ENCODE measurements around the gene RAP1GDS1.
A peak's percentile ranks its signal among the peaks of the same experiment; 100 is the strongest.

RAP1GDS1 gene

GRCh38 chr4:98253499-98253898, 7.7 kb upstream of the RAP1GDS1 start:
- TF ChIP-seq CTCF (IDR thresholded peaks at IDR 0.05) = no peak
- H3K4me1 ChIP-seq (ENCODE audit: control insufficient read depth in 1 of 2, insufficient read depth in 1 of 2, low read depth in 1 of 2, low read length in 1 of 2) = no peaks in the 10 kb centered on the region
- no peaks in the 10 kb centered on the region for H3K36me3 ChIP-seq
- no peak overlapping the region for H3K27ac ChIP-seq
- H3K4me3 ChIP-seq (ENCODE audit: low read depth in 1 of 2, low read length in 1 of 2) = no peak overlapping the region
- H3K9me3 ChIP-seq = no peaks in the 10 kb centered on the region
- H3K27me3 ChIP-seq = no peaks in the 10 kb centered on the region

GRCh38 chr4:98260047-98260578, 1.1 kb upstream of the RAP1GDS1 start:
- no peak for TF ChIP-seq CTCF (IDR thresholded peaks at IDR 0.05)
- Histone ChIP-seq H3K36me3 (no peaks in the 10 kb centered on the region), H3K4me3 (ENCODE audit: low read depth in 1 of 2, low read length in 1 of 2) (peak overlapping the region; percentile 87 to 95), H3K9me3 (no peaks in the 10 kb centered on the region), H3K4me1 (ENCODE audit: control insufficient read depth in 1 of 2, insufficient read depth in 1 of 2, low read depth in 1 of 2, low read length in 1 of 2) (peaks cover 16 to 20% of the 10 kb centered on the region in 2 experiments), H3K27me3 (no peaks in the 10 kb centered on the region), H3K27ac (peak overlapping the region; percentile 58)

GRCh38 chr4:98261405-98262291, 464 bp downstream of the RAP1GDS1 start:
- H3K4me3 ChIP-seq (ENCODE audit: low read depth in 1 of 2, low read length in 1 of 2) = peak overlapping the region; percentile 87 to 95
- H3K27me3 ChIP-seq = no peaks in the 10 kb centered on the region
- H3K36me3 ChIP-seq = no peaks in the 10 kb centered on the region
- no peaks in the 10 kb centered on the region for H3K9me3 ChIP-seq
- peaks cover 16 to 20% of the 10 kb centered on the region in 2 experiments for H3K4me1 ChIP-seq (ENCODE audit: control insufficient read depth in 1 of 2, insufficient read depth in 1 of 2, low read depth in 1 of 2, low read length in 1 of 2)
- no peak for TF ChIP-seq CTCF (IDR thresholded peaks at IDR 0.05)
- peak overlapping the region; percentile 61 for H3K27ac ChIP-seq

GRCh38 chr4:98262431-98262830, 1.2 kb downstream of the RAP1GDS1 start:
- no peaks in the 10 kb centered on the region for H3K36me3 ChIP-seq
- H3K9me3 ChIP-seq = no peaks in the 10 kb centered on the region
- no peak for TF ChIP-seq CTCF (IDR thresholded peaks at IDR 0.05)
- no peaks in the 10 kb centered on the region for H3K27me3 ChIP-seq
- peak overlapping the region in 1 of 2 experiments; percentile 87 for H3K4me3 ChIP-seq (ENCODE audit: low read depth in 1 of 2, low read length in 1 of 2)
- H3K4me1 ChIP-seq (ENCODE audit: control insufficient read depth in 1 of 2, insufficient read depth in 1 of 2, low read depth in 1 of 2, low read length in 1 of 2) = peaks cover 16 to 20% of the 10 kb centered on the region in 2 experiments
- no peak overlapping the region for H3K27ac ChIP-seq

- H3K27me3 ChIP-seq = no peaks in the 10 kb centered on the region
- H3K4me1 ChIP-seq (ENCODE audit: control insufficient read depth in 1 of 2, insufficient read depth in 1 of 2, low read depth in 1 of 2, low read length in 1 of 2) = no peaks in the 10 kb centered on the region
- H3K9me3 ChIP-seq = no peaks in the 10 kb centered on the region
- TF ChIP-seq CTCF (IDR thresholded peaks at IDR 0.05) = no peak
- H3K36me3 ChIP-seq = no peaks in the 10 kb centered on the region
- H3K27ac ChIP-seq = no peak overlapping the region
- H3K4me3 ChIP-seq (ENCODE audit: low read depth in 1 of 2, low read length in 1 of 2) = no peak overlapping the region
These were observed 6.3 kb downstream of the RAP1GDS1 start for GRCh38 chr4:98267498-98267897.
